ENCODE data around the gene CALM3. TPM values are rescaled to one million over a fixed set of nuclear protein-coding genes. Genes with fewer than 3 reads are reported as not detected.

Gene CALM3
- total RNA-seq, 4 donors from 2014 or later = 109 to 170 (median 142) TPM

DNA sequence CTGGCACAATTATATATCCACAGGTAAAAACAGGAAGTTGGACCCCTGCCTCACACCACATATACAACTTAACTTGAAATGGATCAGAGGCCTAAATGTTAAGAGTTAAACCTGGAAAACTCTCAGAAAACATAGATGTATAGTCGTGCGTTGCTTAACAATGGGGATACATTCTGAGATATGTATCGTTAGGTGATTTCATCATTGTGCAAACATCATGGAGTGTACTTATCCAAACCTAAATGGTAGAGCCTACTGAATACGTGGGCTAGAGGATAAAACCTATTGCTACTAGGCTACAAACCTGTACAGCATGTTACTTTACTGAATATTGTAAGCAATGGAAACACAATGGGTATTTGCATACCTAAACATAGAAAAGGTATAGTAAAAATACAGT is 14.8 kb upstream of the CALM3 start:
- H3K9me3 ChIP-seq = no peaks in the 10 kb centered on the region
- intact Hi-C loops (cut with DNase I; ENCODE audit: low total_unique reads) (no loop called here), in situ Hi-C loops (cut with MboI; ENCODE audit: low sequenced_read_pairs in 4 of 4) (no loop called here)
- TF ChIP-seq, protein P1, sequence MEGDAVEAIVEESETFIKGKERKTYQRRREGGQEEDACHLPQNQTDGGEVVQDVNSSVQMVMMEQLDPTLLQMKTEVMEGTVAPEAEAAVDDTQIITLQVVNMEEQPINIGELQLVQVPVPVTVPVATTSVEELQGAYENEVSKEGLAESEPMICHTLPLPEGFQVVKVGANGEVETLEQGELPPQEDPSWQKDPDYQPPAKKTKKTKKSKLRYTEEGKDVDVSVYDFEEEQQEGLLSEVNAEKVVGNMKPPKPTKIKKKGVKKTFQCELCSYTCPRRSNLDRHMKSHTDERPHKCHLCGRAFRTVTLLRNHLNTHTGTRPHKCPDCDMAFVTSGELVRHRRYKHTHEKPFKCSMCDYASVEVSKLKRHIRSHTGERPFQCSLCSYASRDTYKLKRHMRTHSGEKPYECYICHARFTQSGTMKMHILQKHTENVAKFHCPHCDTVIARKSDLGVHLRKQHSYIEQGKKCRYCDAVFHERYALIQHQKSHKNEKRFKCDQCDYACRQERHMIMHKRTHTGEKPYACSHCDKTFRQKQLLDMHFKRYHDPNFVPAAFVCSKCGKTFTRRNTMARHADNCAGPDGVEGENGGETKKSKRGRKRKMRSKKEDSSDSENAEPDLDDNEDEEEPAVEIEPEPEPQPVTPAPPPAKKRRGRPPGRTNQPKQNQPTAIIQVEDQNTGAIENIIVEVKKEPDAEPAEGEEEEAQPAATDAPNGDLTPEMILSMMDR (IDR thresholded peaks at IDR 0.05 in 4 of 5, conservative IDR thresholded peaks at IDR 0.05 in 1 of 5) = no peak
- no peak for TF ChIP-seq POLR2A (IDR thresholded peaks at IDR 0.05)
- ATAC-seq = no peak
- H3K4me3 ChIP-seq = no peak overlapping the region
- no peaks in the 10 kb centered on the region for H3K36me3 ChIP-seq
- H3K27ac ChIP-seq = no peak overlapping the region
- no peaks in the 10 kb centered on the region for H3K4me1 ChIP-seq
- no peak for DNase-seq
- H3K27me3 ChIP-seq = no peaks in the 10 kb centered on the region

DNA sequence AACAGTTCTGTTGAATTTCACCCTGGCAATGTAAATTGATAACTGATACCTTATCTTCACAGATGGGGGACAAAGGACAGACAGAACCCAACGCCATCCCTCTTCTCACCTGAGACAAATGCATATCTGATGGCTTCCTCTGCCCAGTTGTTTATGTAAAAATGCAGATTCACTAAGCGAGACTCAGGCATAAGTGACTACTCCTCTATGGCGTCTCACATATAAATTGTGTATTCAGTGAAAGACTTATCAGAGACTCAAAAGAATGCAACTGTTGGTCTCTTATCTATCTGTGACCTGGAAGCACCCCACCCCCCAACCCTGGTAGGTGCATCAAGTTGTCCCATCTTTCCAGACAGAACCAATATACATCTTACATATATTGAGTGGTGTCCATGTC is 13.3 kb upstream of the CALM3 start:
- intact Hi-C loops (cut with DNase I; ENCODE audit: low total_unique reads) = no loop called here
- TF ChIP-seq POLR2A (IDR thresholded peaks at IDR 0.05) = no peak
- TF ChIP-seq, protein P1 (IDR thresholded peaks at IDR 0.05 in 4 of 5, conservative IDR thresholded peaks at IDR 0.05 in 1 of 5) = no peak

GRCh38 chr19:46591254-46591653 is 9.9 kb upstream of the CALM3 start:
- DNase-seq = no peak
- in situ Hi-C loops (cut with MboI; ENCODE audit: low sequenced_read_pairs in 4 of 4) = no loop called here
- intact Hi-C loops (cut with DNase I; ENCODE audit: low total_unique reads) = no loop called here
- Histone ChIP-seq H3K36me3 (no peaks in the 10 kb centered on the region), H3K27me3 (no peaks in the 10 kb centered on the region), H3K4me1 (no peaks in the 10 kb centered on the region), H3K4me3 (no peak overlapping the region), H3K27ac (no peak overlapping the region), H3K9me3 (no peaks in the 10 kb centered on the region)
- no peak for TF ChIP-seq POLR2A (IDR thresholded peaks at IDR 0.05)
- TF ChIP-seq, protein P1 (IDR thresholded peaks at IDR 0.05 in 4 of 5, conservative IDR thresholded peaks at IDR 0.05 in 1 of 5) = no peak
- ATAC-seq = no peak

More for the DNA sequence above, 13.3 kb upstream of the CALM3 start:
- Histone ChIP-seq H3K27ac (no peak overlapping the region), H3K9me3 (no peaks in the 10 kb centered on the region), H3K36me3 (no peaks in the 10 kb centered on the region), H3K4me3 (no peak overlapping the region), H3K4me1 (no peaks in the 10 kb centered on the region), H3K27me3 (no peaks in the 10 kb centered on the region)
- in situ Hi-C loops (cut with MboI; ENCODE audit: low sequenced_read_pairs in 4 of 4) = no loop called here
- ATAC-seq (no peak), DNase-seq (no peak)

DNA sequence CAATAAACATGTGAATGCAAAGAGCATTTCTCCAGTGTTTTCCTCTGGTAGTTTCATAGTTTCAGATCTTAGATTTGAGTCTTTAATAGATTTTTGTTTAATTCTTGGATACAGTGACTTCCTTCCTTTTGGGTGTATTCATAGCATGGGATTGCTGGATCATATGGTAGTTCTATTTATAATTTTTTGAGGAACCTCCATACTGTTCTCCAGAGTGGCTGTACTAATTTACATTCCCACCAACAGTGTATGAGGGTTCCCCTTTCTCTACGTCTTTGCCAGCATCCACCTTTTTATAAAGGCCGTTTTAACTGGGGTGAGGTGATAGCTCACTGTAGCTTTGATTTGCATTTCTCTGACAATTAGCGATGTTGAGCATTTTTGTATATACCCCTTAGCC is 9.3 kb upstream of the CALM3 start:
- H3K4me3 ChIP-seq = no peak overlapping the region
- TF ChIP-seq, protein P1 (IDR thresholded peaks at IDR 0.05 in 4 of 5, conservative IDR thresholded peaks at IDR 0.05 in 1 of 5) = no peak
- TF ChIP-seq POLR2A (IDR thresholded peaks at IDR 0.05) = no peak
- ATAC-seq (no peak), DNase-seq (no peak)
- H3K27me3 ChIP-seq = no peaks in the 10 kb centered on the region
- H3K27ac ChIP-seq = no peak overlapping the region
- no peaks in the 10 kb centered on the region for H3K4me1 ChIP-seq
- in situ Hi-C loops (cut with MboI; ENCODE audit: low sequenced_read_pairs in 4 of 4) (no loop called here), intact Hi-C loops (cut with DNase I; ENCODE audit: low total_unique reads) (no loop called here)
- H3K36me3 ChIP-seq = no peaks in the 10 kb centered on the region
- no peaks in the 10 kb centered on the region for H3K9me3 ChIP-seq

GRCh38 chr19:46596008-46596407 is 5.1 kb upstream of the CALM3 start:
- Histone ChIP-seq H3K4me3 (no peak overlapping the region), H3K4me1 (peaks cover 4% of the 10 kb centered on the region in 2 donors), H3K36me3 (no peaks in the 10 kb centered on the region), H3K27me3 (no peaks in the 10 kb centered on the region), H3K27ac (no peak overlapping the region), H3K9me3 (no peaks in the 10 kb centered on the region)
- TF ChIP-seq, protein P1 (IDR thresholded peaks at IDR 0.05 in 4 of 5, conservative IDR thresholded peaks at IDR 0.05 in 1 of 5) = no peak
- TF ChIP-seq POLR2A (IDR thresholded peaks at IDR 0.05) = no peak
- DNase-seq = no peak
- in situ Hi-C loops (cut with MboI; ENCODE audit: low sequenced_read_pairs in 4 of 4) (no loop called here), intact Hi-C loops (cut with DNase I; ENCODE audit: low total_unique reads) (no loop called here)
- ATAC-seq = no peak

All from gastrocnemius medialis (tissue), 4 donors.